ENCODE measurements around the gene BMP7.

The BMP7 gene

GRCh38 chr20:57266291-57267157, at the start of gene BMP7:
BMP7 (minus strand) TSS chr20:57266641; CDS start chr20:57266122, 519 bp downstream.
- DNase-seq (ENCODE audit: low read depth, low spot score), result no peak

GRCh38 chr20:57315976-57316480, 49.6 kb upstream of the BMP7 start:
- DNase-seq (ENCODE audit: low read depth, low spot score), result no peak

- DNase-seq (ENCODE audit: low read depth, low spot score), result no peak
Measured at GRCh38 chr20:57315083-57315975, 48.9 kb upstream of the BMP7 start.

- no peak for DNase-seq (ENCODE audit: low read depth, low spot score)
Measured at GRCh38 chr20:57313951-57314350, 47.5 kb upstream of the BMP7 start.

- no peak for DNase-seq (ENCODE audit: low read depth, low spot score)
Measured at GRCh38 chr20:57313230-57313629, 46.8 kb upstream of the BMP7 start.

DNA sequence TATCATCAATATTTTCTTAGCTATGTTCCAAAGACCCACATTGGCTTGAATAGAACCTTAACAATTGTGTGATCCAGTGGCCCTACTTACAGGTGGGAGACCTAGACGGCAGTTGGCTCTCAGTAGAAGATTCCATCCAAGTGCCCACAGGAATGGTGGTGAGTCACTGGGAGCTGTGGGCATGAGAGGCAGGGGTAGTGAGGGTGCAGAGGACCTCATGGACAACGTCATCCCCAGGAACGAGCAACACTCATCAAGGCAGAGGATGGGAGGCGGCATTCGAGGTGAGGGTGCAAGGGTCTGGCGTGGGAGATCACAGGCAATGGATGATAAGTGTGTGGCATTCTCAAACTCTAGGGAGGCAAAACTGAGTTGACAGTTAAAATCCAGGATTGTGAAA, 45.7 kb upstream of the BMP7 start:
- no peak for DNase-seq (ENCODE audit: low read depth, low spot score)

- DNase-seq (ENCODE audit: low read depth, low spot score), result no peak
Measured at GRCh38 chr20:57310821-57311514, 44.5 kb upstream of the BMP7 start.

- no peak for DNase-seq (ENCODE audit: low read depth, low spot score)
Measured at GRCh38 chr20:57309544-57310115, 43.2 kb upstream of the BMP7 start.

- DNase-seq (ENCODE audit: low read depth, low spot score), result no peak
Measured at GRCh38 chr20:57308451-57309271, 42.2 kb upstream of the BMP7 start.

DNA sequence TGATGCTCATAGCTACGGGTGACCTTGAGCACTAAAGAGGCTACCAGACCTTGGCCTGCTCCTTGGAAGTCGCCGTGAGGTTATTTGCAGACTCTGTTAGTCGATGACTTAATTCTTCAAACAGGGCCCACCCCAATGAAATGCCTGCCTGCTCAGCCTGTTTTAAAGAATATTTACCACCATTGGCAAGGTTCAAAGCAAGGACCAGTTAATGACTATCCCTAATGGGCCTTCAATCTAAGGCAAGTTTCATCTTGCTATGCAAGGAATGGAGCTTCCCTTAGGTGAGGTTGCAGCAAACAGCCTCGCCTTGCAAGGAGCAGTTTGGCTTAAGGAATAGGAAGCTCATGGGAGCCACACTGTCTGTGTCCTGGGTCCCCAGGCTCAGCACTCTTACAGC, 40.3 kb upstream of the BMP7 start:
- DNase-seq (ENCODE audit: low read depth, low spot score), result no peak

DNA sequence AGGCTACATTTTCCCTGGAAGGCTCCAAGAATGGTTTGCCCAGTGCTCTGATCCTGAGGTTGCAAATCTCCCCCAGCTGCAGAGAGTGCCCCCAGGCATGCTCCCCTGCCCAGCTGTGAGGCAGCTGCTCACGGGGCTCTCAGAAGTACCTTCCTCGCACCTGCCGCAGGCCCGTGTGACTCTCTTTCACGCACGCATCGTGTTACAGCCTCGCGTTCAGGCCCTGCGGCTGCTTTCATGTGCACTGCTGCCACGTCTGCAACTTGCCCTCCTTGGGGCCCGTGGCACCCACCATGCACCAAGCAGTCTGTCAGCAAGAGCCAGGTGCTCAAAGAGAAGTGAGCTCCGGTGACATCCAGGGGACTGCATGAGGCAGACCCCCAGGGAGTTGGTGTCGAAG, 34.6 kb upstream of the BMP7 start:
- DNase-seq (ENCODE audit: low read depth, low spot score), result no peak

- no peak for DNase-seq (ENCODE audit: low read depth, low spot score)
Measured at GRCh38 chr20:57298457-57298856, 32.0 kb upstream of the BMP7 start.

- DNase-seq (ENCODE audit: low read depth, low spot score), result no peak
Measured at GRCh38 chr20:57294550-57294949, 28.1 kb upstream of the BMP7 start.

DNA sequence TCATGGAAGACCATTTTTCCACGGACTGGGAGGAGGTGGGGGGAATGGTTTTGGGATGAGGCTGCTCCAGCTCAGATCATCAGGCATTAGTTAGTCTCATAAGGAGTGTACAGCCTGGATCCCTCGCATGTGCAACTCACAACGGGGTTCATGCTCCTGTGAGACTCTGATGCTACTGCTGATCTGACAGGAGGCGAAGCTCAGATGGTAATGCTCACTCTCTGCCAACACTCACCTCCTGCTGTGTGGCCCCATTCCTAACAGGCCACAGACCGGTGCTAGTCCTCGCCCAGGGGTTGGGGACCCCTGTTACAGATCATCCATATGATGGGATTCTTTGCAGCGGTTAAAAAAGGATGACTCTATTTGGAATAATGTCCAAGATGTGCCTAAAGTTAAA, 27.6 kb upstream of the BMP7 start:
- DNase-seq (ENCODE audit: low read depth, low spot score), result no peak

GRCh38 chr20:57292611-57293010, 26.2 kb upstream of the BMP7 start:
- DNase-seq (ENCODE audit: low read depth, low spot score), result no peak

DNA sequence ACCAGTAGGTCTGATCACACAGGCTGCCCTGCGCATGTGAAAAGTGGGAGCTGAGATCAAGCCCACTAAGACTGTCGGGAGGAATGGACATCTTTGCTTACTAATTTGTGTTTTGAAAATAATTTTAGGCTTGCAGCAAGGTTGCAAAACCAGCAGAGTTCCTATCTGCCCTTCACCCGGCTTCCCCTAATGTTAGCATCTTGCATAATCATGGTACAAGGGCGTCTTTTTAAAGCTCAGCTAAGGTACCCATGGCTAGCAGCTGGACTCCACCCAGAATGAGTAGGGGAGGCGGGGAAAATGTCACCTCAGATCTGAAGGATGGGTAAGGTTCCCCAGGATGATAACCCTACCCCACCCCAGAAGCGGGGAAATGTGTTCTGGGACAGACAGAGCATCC, 25.3 kb upstream of the BMP7 start:
- DNase-seq (ENCODE audit: low read depth, low spot score), result no peak

GRCh38 chr20:57291003-57291402, 24.6 kb upstream of the BMP7 start:
- no peak for DNase-seq (ENCODE audit: low read depth, low spot score)

- DNase-seq (ENCODE audit: low read depth, low spot score), result no peak
Measured at GRCh38 chr20:57290178-57290484, 23.7 kb upstream of the BMP7 start.

- no peak for DNase-seq (ENCODE audit: low read depth, low spot score)
Measured at GRCh38 chr20:57289391-57290177, 23.1 kb upstream of the BMP7 start.
